Measurements from ENCODE around the gene RBM46. TPM values are rescaled to one million over a fixed set of nuclear protein-coding genes. Genes with fewer than 3 reads are reported as not detected.

RBM46 gene
- total RNA-seq, 1 donor from 2014 or later: not detected

GRCh38 chr4:154744341-154744926 is 36.6 kb upstream of the RBM46 start:
- H3K9me3 ChIP-seq (replicated peaks): no peaks in the 10 kb centered on the region
- intact Hi-C loops (cut with micrococcal nuclease): no loop called here
- peaks cover 29% of the 10 kb centered on the region for H3K4me1 ChIP-seq
- H3K27ac ChIP-seq (replicated peaks): no peak overlapping the region
- H3K4me3 ChIP-seq: peak overlapping the region; percentile 59
- peaks cover 97% of the 10 kb centered on the region for H3K27me3 ChIP-seq (ENCODE audit: low read depth)
- DNase-seq: no peak
- TF ChIP-seq CTCF (IDR thresholded peaks at IDR 0.05; ENCODE audit: borderline replicate concordance): no peak
- no peaks in the 10 kb centered on the region for H3K36me3 ChIP-seq

GRCh38 chr4:154757713-154758112 is 23.4 kb upstream of the RBM46 start:
- intact Hi-C loops (cut with micrococcal nuclease): no loop called here
- DNase-seq: no peak
- Histone ChIP-seq H3K36me3 (no peaks in the 10 kb centered on the region), H3K4me1 (no peaks in the 10 kb centered on the region), H3K9me3 (replicated peaks) (no peaks in the 10 kb centered on the region), H3K27ac (replicated peaks) (no peak overlapping the region), H3K27me3 (ENCODE audit: low read depth) (peaks cover 27% of the 10 kb centered on the region), H3K4me3 (no peak overlapping the region)
- no peak for TF ChIP-seq CTCF (IDR thresholded peaks at IDR 0.05; ENCODE audit: borderline replicate concordance)

GRCh38 chr4:154760895-154761294 is 20.2 kb upstream of the RBM46 start:
- Histone ChIP-seq H3K4me3 (no peak overlapping the region), H3K27me3 (ENCODE audit: low read depth) (peaks cover 20% of the 10 kb centered on the region), H3K9me3 (replicated peaks) (no peaks in the 10 kb centered on the region), H3K36me3 (no peaks in the 10 kb centered on the region), H3K27ac (replicated peaks) (no peak overlapping the region), H3K4me1 (no peaks in the 10 kb centered on the region)
- intact Hi-C loops (cut with micrococcal nuclease): no loop called here
- no peak for DNase-seq
- no peak for TF ChIP-seq CTCF (IDR thresholded peaks at IDR 0.05; ENCODE audit: borderline replicate concordance)

GRCh38 chr4:154778264-154778663 is 2.8 kb upstream of the RBM46 start:
- intact Hi-C loops (cut with micrococcal nuclease): loop anchor here (10.0 kb wide), 1 partner anchor 223 kb away; the partner anchor contains the start of gene PLRG1
- TF ChIP-seq CTCF (IDR thresholded peaks at IDR 0.05; ENCODE audit: borderline replicate concordance): no peak
- Histone ChIP-seq H3K27me3 (ENCODE audit: low read depth) (peaks cover 40% of the 10 kb centered on the region), H3K9me3 (replicated peaks) (peaks cover 4% of the 10 kb centered on the region), H3K27ac (replicated peaks) (no peak overlapping the region), H3K36me3 (no peaks in the 10 kb centered on the region), H3K4me1 (no peaks in the 10 kb centered on the region), H3K4me3 (no peak overlapping the region)
- no peak for DNase-seq

- H3K27me3 ChIP-seq (ENCODE audit: low read depth): peaks cover 40% of the 10 kb centered on the region
- H3K36me3 ChIP-seq: no peaks in the 10 kb centered on the region
- peak; percentile 49 for TF ChIP-seq CTCF (IDR thresholded peaks at IDR 0.05; ENCODE audit: borderline replicate concordance)
- no peak for DNase-seq
- intact Hi-C loops (cut with micrococcal nuclease): loop anchor here (10.0 kb wide), 1 partner anchor 225 kb away; the partner anchor contains the start of gene PLRG1
- H3K4me1 ChIP-seq: no peaks in the 10 kb centered on the region
- H3K9me3 ChIP-seq (replicated peaks): no peaks in the 10 kb centered on the region
- H3K4me3 ChIP-seq: no peak overlapping the region
- no peak overlapping the region for H3K27ac ChIP-seq (replicated peaks)
These were observed 1.6 kb upstream of the RBM46 start for GRCh38 chr4:154779362-154779947.
